Measurements from ENCODE around the gene RPL13.
A peak's percentile ranks its signal among the peaks of the same experiment; 100 is the strongest.
"Not testable (repeated sequence)": the region's sequence is repeated elsewhere in the genome, so short reads cannot be mapped to it uniquely, and the experiment has no call there.

Gene RPL13

GRCh38 chr16:89563639-89564392 lies 3.3 kb downstream of the RPL13 start:
- DNase-seq, result peak; percentile 15

GRCh38 chr16:89564476-89565255 lies 4.2 kb downstream of the RPL13 start:
- DNase-seq, result peak; percentile 67

GRCh38 chr16:89565256-89565505 lies 4.7 kb downstream of the RPL13 start:
- no peak for DNase-seq

GRCh38 chr16:89565506-89566372 lies 5.3 kb downstream of the RPL13 start:
- peak; percentile 84 for DNase-seq

GRCh38 chr16:89567656-89568594 lies 7.4 kb downstream of the RPL13 start:
- no peak for DNase-seq

GRCh38 chr16:89569506-89570341 lies 9.2 kb downstream of the RPL13 start:
- DNase-seq, result no peak

- DNase-seq, result no peak
These were observed 10.0 kb downstream of the RPL13 start for GRCh38 chr16:89570342-89570923.

- not testable (repeated sequence) for DNase-seq
These were observed 10.6 kb downstream of the RPL13 start for GRCh38 chr16:89570983-89571598.

- DNase-seq, result no peak
These were observed 11.2 kb downstream of the RPL13 start for GRCh38 chr16:89571636-89572035.

- no peak for DNase-seq
These were observed 11.6 kb downstream of the RPL13 start for GRCh38 chr16:89572073-89572484.

GRCh38 chr16:89572485-89573205 lies 12.2 kb downstream of the RPL13 start:
- no peak for DNase-seq

- DNase-seq, result no peak
These were observed 13.6 kb downstream of the RPL13 start for GRCh38 chr16:89573826-89574680.

- DNase-seq, result peak; percentile 23
These were observed 14.3 kb downstream of the RPL13 start for GRCh38 chr16:89574681-89575246.

- DNase-seq, result peak; percentile 12
These were observed 15.0 kb downstream of the RPL13 start, which contains the start of gene CPNE7 for GRCh38 chr16:89575247-89576152. Gene CPNE7 (plus strand): TSS chr16:89575758. CDS start chr16:89575898, 140 bp downstream.

- DNase-seq, result no peak
These were observed 15.9 kb downstream of the RPL13 start for GRCh38 chr16:89576153-89577054.
